HUES6 (cell line): ENCODE results near the gene CCDC60.

Experiments
- H3K27ac ChIP-seq: 2 replicates; pipeline ENCODE4 v1.7.0; 2013; ENCODE audit warnings: low read depth, mild to moderate bottlenecking, low read length, inconsistent platforms
- H3K27me3 ChIP-seq: 2 replicates; pipeline ENCODE4 v1.6.1; 2013; ENCODE audit warnings: low read length; ENCODE audit not compliant: control insufficient read depth, insufficient read depth
- H3K36me3 ChIP-seq: 2 replicates; pipeline ENCODE4 v1.6.1; 2013; ENCODE audit warnings: low read length; ENCODE audit not compliant: control insufficient read depth, insufficient read depth
- H3K4me1 ChIP-seq: 2 replicates; pipeline ENCODE4 v1.6.1; 2013; ENCODE audit warnings: low read length; ENCODE audit not compliant: control insufficient read depth, insufficient read depth
- H3K4me3 ChIP-seq: 2 replicates; pipeline ENCODE4 v1.5.1; 2013; ENCODE audit warnings: low read depth, low read length
- H3K9ac ChIP-seq: one replicate; pipeline ENCODE4 v1.6.1; 2013; ENCODE audit warnings: mild to moderate bottlenecking, low read length
- H3K9me3 ChIP-seq: 2 replicates; pipeline ENCODE4 v1.6.1; 2013; ENCODE audit warnings: low read depth, low read length; ENCODE audit not compliant: control insufficient read depth, insufficient read depth

CCDC60 gene

DNA sequence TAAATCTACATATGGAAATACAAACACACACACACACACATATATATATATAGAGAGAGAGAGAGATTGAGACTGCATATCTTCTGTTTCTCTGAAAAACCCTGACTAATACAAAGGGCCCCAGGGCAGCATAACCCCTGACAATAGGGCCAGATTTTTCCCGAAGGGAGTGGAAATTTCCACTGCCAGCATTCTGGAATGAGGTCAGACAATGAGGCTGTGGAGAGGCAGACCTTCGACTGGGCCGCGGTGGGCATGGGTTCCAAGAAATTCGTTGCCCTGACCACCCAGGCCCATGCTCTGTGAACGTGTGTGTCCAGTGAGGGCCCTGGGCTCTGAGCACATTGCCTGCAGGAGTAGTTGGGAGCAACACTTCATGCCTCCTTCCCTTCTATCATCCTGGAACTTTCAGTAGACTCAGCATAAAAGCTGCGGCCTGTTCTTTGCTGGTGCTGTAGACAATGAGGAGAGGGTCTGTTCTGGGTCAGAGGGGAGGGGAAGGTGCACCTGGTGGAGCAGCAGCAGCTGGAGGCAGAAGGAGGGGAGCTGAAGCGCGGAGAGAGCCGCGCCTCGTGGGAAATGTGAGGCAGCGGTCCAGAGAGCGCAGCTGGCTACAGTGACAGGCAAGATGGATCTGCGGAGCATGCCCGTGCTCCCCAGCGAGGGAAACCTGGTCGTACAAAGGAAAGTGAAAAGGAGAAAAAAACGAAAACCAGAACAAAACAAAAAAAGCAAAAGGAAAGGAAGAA, 25.6 kb upstream of the CCDC60 start:
- Histone ChIP-seq H3K9me3 (0 out of 2 replicates have a peak, but pooled peaks cover 3% of the 10 kb centered on the region), H3K27ac (no peak overlapping the region), H3K36me3 (no peaks in the 10 kb centered on the region), H3K4me3 (no peak overlapping the region), H3K27me3 (no peaks in the 10 kb centered on the region; the same call in 1 of the 2 replicates), H3K4me1 (peaks cover 6% of the 10 kb centered on the region; the same call in 1 of the 2 replicates), H3K9ac (no peak overlapping the region)

- H3K36me3 ChIP-seq = no peaks in the 10 kb centered on the region
- H3K4me1 ChIP-seq = peaks cover 6% of the 10 kb centered on the region; the same call in 1 of the 2 replicates
- H3K9ac ChIP-seq = no peak overlapping the region
- H3K9me3 ChIP-seq = peaks cover 5% of the 10 kb centered on the region; the same call in 1 of the 2 replicates
- no peak overlapping the region for H3K27ac ChIP-seq
- no peaks in the 10 kb centered on the region for H3K27me3 ChIP-seq
- no peak overlapping the region for H3K4me3 ChIP-seq
Measured at GRCh38 chr12:119311878-119312277, 22.7 kb upstream of the CCDC60 start.

DNA sequence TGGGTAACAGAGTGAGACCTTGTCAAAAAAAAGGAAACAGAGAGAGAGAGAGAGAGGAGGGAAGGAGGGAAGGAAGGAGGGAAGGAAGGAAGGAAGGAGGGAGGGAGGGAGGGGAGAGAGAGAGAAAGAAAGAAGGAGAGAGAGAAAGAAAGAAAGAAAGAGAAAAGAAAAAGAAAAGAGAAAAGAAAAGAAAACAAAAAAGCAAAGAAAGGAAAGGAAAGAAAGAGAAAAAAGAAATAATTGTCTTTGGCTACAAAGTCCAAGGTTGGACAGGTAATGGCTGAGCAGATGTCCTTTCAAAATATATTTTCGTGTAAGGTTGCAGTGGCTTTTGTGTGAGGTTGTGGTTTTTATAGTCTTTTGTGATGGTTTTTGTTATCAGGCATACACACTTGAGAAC, 21.6 kb upstream of the CCDC60 start:
- Histone ChIP-seq H3K9me3 (peaks cover 3% of the 10 kb centered on the region; the same call in 1 of the 2 replicates), H3K36me3 (no peaks in the 10 kb centered on the region), H3K27me3 (no peaks in the 10 kb centered on the region), H3K4me1 (peaks cover 6% of the 10 kb centered on the region; the same call in 1 of the 2 replicates), H3K27ac (no peak overlapping the region), H3K9ac (no peak overlapping the region), H3K4me3 (no peak overlapping the region)

GRCh38 chr12:119314290-119314689, 20.2 kb upstream of the CCDC60 start:
- H3K9ac ChIP-seq = no peak overlapping the region
- no peak overlapping the region for H3K4me3 ChIP-seq
- H3K36me3 ChIP-seq = no peaks in the 10 kb centered on the region
- H3K4me1 ChIP-seq = no peaks in the 10 kb centered on the region
- no peaks in the 10 kb centered on the region for H3K27me3 ChIP-seq
- no peak overlapping the region for H3K27ac ChIP-seq
- H3K9me3 ChIP-seq = peaks cover 3% of the 10 kb centered on the region; the same call in 1 of the 2 replicates

GRCh38 chr12:119319638-119320037, 14.9 kb upstream of the CCDC60 start:
- Histone ChIP-seq H3K27me3 (no peaks in the 10 kb centered on the region), H3K4me3 (no peak overlapping the region), H3K36me3 (no peaks in the 10 kb centered on the region), H3K4me1 (no peaks in the 10 kb centered on the region), H3K9me3 (peaks cover 3% of the 10 kb centered on the region; the same call in 1 of the 2 replicates), H3K27ac (no peak overlapping the region), H3K9ac (no peak overlapping the region)

DNA sequence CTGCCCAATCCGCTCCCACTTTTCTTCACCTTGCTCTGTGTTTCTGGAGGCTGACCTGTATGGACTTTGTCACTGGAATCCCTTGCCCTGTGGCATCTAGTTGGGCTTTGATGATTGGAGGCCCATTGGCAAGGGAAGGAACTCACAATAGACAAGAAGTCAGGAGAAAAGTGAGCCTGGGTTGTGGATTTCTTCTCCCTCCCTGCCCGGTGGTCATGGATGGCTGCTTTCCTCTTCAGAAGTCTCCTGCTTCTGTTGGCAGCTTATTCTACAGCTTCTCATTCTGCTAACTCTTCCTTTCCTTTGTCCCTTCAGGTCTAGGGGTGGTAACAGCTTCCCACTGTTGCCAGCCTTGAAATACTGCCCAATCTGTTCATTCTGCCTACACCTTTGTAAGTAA, 13.9 kb upstream of the CCDC60 start:
- Histone ChIP-seq H3K36me3 (no peaks in the 10 kb centered on the region), H3K4me1 (no peaks in the 10 kb centered on the region)

DNA sequence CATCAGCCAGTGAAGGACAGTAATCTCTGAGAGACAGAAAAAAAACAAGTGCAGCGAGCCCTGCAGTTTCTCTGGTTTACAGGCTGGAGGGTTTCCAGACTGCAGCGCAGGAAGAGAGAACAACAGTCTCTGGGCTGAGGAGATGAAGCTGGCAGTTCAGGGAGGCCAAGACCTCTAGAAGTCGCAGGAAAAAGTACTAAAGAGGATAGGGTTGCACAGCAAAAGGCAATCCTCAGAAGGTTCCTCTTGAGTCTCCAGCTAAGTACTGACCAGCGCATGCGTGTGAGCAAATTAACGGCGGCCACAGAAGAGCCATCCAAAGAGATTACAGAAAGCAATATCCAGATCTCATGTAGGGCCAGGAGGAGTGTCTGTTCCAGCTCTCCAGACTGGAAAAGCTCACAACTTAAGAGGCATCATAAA, 12.2 kb upstream of the CCDC60 start:
- Histone ChIP-seq H3K27ac (no peak overlapping the region), H3K36me3 (no peaks in the 10 kb centered on the region), H3K9ac (no peak overlapping the region), H3K27me3 (no peaks in the 10 kb centered on the region), H3K4me3 (no peak overlapping the region), H3K9me3 (no peaks in the 10 kb centered on the region), H3K4me1 (no peaks in the 10 kb centered on the region)

More for the DNA sequence above, 13.9 kb upstream of the CCDC60 start:
- Histone ChIP-seq H3K9ac (no peak overlapping the region), H3K27ac (no peak overlapping the region), H3K9me3 (no peaks in the 10 kb centered on the region), H3K4me3 (no peak overlapping the region), H3K27me3 (no peaks in the 10 kb centered on the region)

DNA sequence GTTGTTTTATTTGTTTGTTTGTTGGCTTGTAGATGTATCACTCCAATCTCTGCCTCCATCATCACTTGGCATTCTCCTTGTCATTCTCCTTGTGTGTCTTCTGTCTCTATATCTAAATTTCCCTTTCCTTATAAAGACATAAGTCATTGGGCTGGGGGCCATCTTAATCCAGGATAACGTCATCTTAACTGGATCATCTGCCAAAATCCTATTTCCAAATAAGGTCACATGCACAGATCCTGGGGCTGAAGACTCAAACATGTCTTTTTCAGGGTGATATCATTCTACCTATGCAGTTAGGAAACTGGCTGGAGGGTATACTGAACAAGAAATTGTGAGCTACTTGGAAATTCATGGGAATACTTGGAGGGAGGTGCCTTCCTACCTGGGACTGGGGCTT, 8.7 kb upstream of the CCDC60 start:
- Histone ChIP-seq H3K9me3 (no peaks in the 10 kb centered on the region), H3K4me1 (no peaks in the 10 kb centered on the region), H3K4me3 (no peak overlapping the region), H3K36me3 (no peaks in the 10 kb centered on the region), H3K27me3 (peaks cover 3% of the 10 kb centered on the region; the same call in 1 of the 2 replicates), H3K9ac (no peak overlapping the region), H3K27ac (no peak overlapping the region)

DNA sequence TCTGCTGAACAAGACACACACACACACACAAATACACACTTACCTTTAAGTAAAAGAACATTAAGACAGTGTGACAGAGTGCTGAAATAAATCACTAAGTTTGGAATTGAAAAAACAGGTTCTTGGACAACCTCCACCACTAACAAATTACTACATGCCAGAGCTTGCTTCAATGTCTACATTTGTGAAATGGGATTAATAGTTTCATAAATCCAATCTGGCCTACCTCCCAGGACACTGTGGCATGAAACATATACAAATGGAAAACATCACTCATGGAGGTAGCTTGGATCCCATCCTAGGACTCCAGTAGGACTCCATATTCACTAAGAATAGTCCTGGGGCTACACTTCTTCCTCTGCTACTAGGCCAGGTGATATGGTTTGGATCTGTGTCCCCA, 8.2 kb upstream of the CCDC60 start:
- no peak overlapping the region for H3K9ac ChIP-seq
- peaks cover 9% of the 10 kb centered on the region; the same call in 1 of the 2 replicates for H3K27me3 ChIP-seq
- no peak overlapping the region for H3K4me3 ChIP-seq
- H3K4me1 ChIP-seq = no peaks in the 10 kb centered on the region
- no peak overlapping the region for H3K27ac ChIP-seq
- no peaks in the 10 kb centered on the region for H3K36me3 ChIP-seq
- no peaks in the 10 kb centered on the region for H3K9me3 ChIP-seq

GRCh38 chr12:119327471-119327870, 7.1 kb upstream of the CCDC60 start:
- Histone ChIP-seq H3K9me3 (no peaks in the 10 kb centered on the region), H3K36me3 (no peaks in the 10 kb centered on the region), H3K27ac (no peak overlapping the region), H3K4me1 (no peaks in the 10 kb centered on the region), H3K4me3 (no peak overlapping the region), H3K9ac (no peak overlapping the region), H3K27me3 (peaks cover 18% of the 10 kb centered on the region)

DNA sequence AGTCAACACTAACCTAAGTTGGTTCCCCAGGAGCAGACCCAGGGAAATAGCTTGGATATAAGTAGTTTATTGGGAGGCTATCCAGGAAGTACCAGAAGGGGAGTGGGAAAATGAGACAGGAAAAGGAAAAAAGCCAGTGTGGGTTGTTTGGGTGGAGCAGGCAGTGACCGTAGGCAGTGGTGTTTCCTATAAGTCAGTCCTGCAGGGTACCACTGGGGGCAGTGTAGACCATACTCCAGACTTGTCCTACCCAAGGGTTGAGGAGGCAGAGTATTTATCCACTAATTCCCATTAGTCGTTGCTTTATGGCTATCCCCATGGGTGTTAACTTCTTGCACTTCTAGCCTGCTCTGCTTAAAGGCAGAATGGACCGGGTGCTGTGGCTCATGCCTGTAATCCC, 6.4 kb upstream of the CCDC60 start:
- Histone ChIP-seq H3K9ac (no peak overlapping the region), H3K27ac (no peak overlapping the region), H3K36me3 (no peaks in the 10 kb centered on the region), H3K4me3 (no peak overlapping the region), H3K9me3 (no peaks in the 10 kb centered on the region), H3K27me3 (peaks cover 21% of the 10 kb centered on the region), H3K4me1 (no peaks in the 10 kb centered on the region)
